Liver (tissue), 9 donors: Measurements from ENCODE around the gene GULP1. TPM values are rescaled to one million over a fixed set of nuclear protein-coding genes. Genes with fewer than 3 reads are reported as not detected.
"Not testable (repeated sequence)": the region's sequence is repeated elsewhere in the genome, so short reads cannot be mapped to it uniquely, and the experiment has no call there.

Experiments used
- DNase-seq: peaks from one replicate; pipeline ENCODE4 v3.0.0-alpha.2; 2017; ENCODE audit warnings: low spot score
- H3K27ac ChIP-seq, 2 donors: one replicate each; pipeline ENCODE4 v1.7.0; 2013; ENCODE audit warnings: inconsistent platforms in 2 of 2, low read length in 2 of 2, control low read depth in 1 of 2, low read depth in 1 of 2, mild to moderate bottlenecking in 1 of 2
- H3K27me3 ChIP-seq, 4 donors: one replicate each; pipeline versions ENCODE4 v1.6.1 to v1.7.0; 2013; ENCODE audit warnings: low read length in 3 of 4, inconsistent platforms in 1 of 4, mild to moderate bottlenecking in 1 of 4, moderate library complexity in 1 of 4; ENCODE audit not compliant: control insufficient read depth in 4 of 4, insufficient read depth in 4 of 4
- H3K36me3 ChIP-seq, 4 donors: one replicate each; pipeline versions ENCODE4 v1.6.1 to v1.7.0; 2013; ENCODE audit warnings: low read length in 3 of 4, mild to moderate bottlenecking in 3 of 4, low read depth in 1 of 4, moderate library complexity in 1 of 4; ENCODE audit not compliant: control insufficient read depth in 4 of 4, insufficient read depth in 3 of 4
- H3K4me1 ChIP-seq, 4 donors: one replicate each; pipeline versions ENCODE4 v1.6.1 to v1.7.0; 2013; ENCODE audit warnings: low read length in 3 of 4, mild to moderate bottlenecking in 3 of 4, moderate library complexity in 1 of 4; ENCODE audit not compliant: control insufficient read depth in 4 of 4, insufficient read depth in 4 of 4
- H3K4me3 ChIP-seq, 3 donors: one replicate each; pipeline versions ENCODE4 v1.6.1 to v1.7.0; 2013; ENCODE audit warnings: low read length in 3 of 3, control low read depth in 1 of 3, low read depth in 1 of 3, mild to moderate bottlenecking in 1 of 3
- H3K9ac ChIP-seq, 2 donors: one replicate each; pipeline ENCODE4 v1.7.0; 2013; ENCODE audit warnings: low read length in 2 of 2, mild to moderate bottlenecking in 2 of 2, moderate library complexity in 2 of 2, control low read depth in 1 of 2, low read depth in 1 of 2
- H3K9me3 ChIP-seq, 4 donors: one replicate each; pipeline versions ENCODE4 v1.6.1 to v1.7.0; 2013; ENCODE audit warnings: low read length in 3 of 4; ENCODE audit not compliant: control insufficient read depth in 4 of 4
- EGR1 ChIP-seq, 2 donors: IDR thresholded peaks; 2 replicates each; pipeline ENCODE4 v1.6.1; 2016 to 2018; ENCODE audit warnings: antibody characterized with exemption in 2 of 2, low read depth in 2 of 2
- FOXA1 ChIP-seq: IDR thresholded peaks from 2 replicates; pipeline ENCODE4 v1.6.1; 2016; ENCODE audit warnings: antibody characterized with exemption
- FOXA2 ChIP-seq: IDR thresholded peaks from 2 replicates; pipeline ENCODE4 v1.6.1; 2016; ENCODE audit warnings: antibody characterized with exemption
- GABPA ChIP-seq, 2 donors: IDR thresholded peaks in 1 of 2; conservative IDR thresholded peaks in 1 of 2; 2 replicates each; pipeline ENCODE4 v1.6.1; 2016; ENCODE audit warnings: antibody characterized with exemption in 2 of 2, mild to moderate bottlenecking in 1 of 2, moderate library complexity in 1 of 2
- MAX ChIP-seq: IDR thresholded peaks from 2 replicates; pipeline ENCODE4 v1.6.1; 2016; ENCODE audit warnings: antibody characterized with exemption
- REST ChIP-seq: IDR thresholded peaks from 2 replicates; pipeline ENCODE4 v1.6.1; 2016; ENCODE audit warnings: antibody characterized with exemption, mild to moderate bottlenecking
- RXRA ChIP-seq, 2 donors: IDR thresholded peaks; 2 replicates each; pipeline ENCODE4 v1.6.1; 2017 to 2018; ENCODE audit warnings: antibody characterized with exemption in 2 of 2, mild to moderate bottlenecking in 1 of 2
- SP1 ChIP-seq: IDR thresholded peaks from 2 replicates; pipeline ENCODE4 v1.6.1; 2018; ENCODE audit warnings: antibody characterized with exemption, mild to moderate bottlenecking
- TAF1 ChIP-seq: conservative IDR thresholded peaks from 2 replicates; pipeline ENCODE4 v1.6.1; 2016; ENCODE audit warnings: antibody characterized with exemption, mild to moderate bottlenecking
- YY1 ChIP-seq: IDR thresholded peaks from 2 replicates; pipeline ENCODE4 v1.6.1; 2016; ENCODE audit warnings: antibody characterized with exemption, mild to moderate bottlenecking
- ZBTB33 ChIP-seq: IDR thresholded peaks from 2 replicates; pipeline ENCODE4 v1.6.1; 2016; ENCODE audit warnings: antibody characterized with exemption
- WGBS: extraction: QIAGEN DNeasy Blood & Tissue Kit; methylation state at CpG from one replicate; pipeline ENCODE4 v1.1.7; 2013; 5-methylcytosine and 5-hydroxymethylcytosine counted together
- polyA plus RNA-seq, 2 donors: library from polyadenylated mRNA; stranded (reverse) in 1 of 2; unstranded in 1 of 2; fragments of 200-250 nt in 1 of 2; fragments of >200 nt in 1 of 2; fragmentation: Nextera tagmentation in 1 of 2; extraction: Ambion mirVana in 1 of 2; gene quantifications; one replicate each; pipeline versions ENCODE4 v1.2.1 to v1.2.3, GENCODE V29; 2013 to 2015
- total RNA-seq, 2 donors: library from RNA; depleted of rRNA; stranded (reverse); fragments of >200 nt; gene quantifications; one replicate each; pipeline ENCODE4 v1.2.3, GENCODE V29; 2014
- TF ChIP-seq, protein P1 (sequence below): IDR thresholded peaks from 2 replicates; pipeline ENCODE4 v1.6.1; 2016; ENCODE audit warnings: antibody characterized with exemption
- TF ChIP-seq, protein P2 (sequence below): fragments of 150-350 bp; IDR thresholded peaks from 2 replicates; pipeline ENCODE4 v1.5.1; 2017; ENCODE audit warnings: improper control_type of control experiment, low read depth, low read length; ENCODE audit not compliant: missing input control
- donor health status: healthy.
- donor health status: healthy.
- donor health status: healthy.
- donor health status: healthy.
- donor health status: healthy.

Gene GULP1
- total and polyA plus RNA-seq, 4 donors = 0.53 to 6.9 (median 0.89) TPM

GRCh38 chr2:188557081-188557480 is 265.4 kb downstream of the GULP1 start:
- H3K4me3 ChIP-seq = no peak overlapping the region
- 95% methylated on average over 1 of the region's 1 CpG for WGBS
- H3K27ac ChIP-seq = no peak overlapping the region
- H3K4me1 ChIP-seq = no peaks in the 10 kb centered on the region
- no peak for DNase-seq
- H3K27me3 ChIP-seq = no peaks in the 10 kb centered on the region
- H3K36me3 ChIP-seq = no peaks in the 10 kb centered on the region
- TF ChIP-seq EGR1 (IDR thresholded peaks at IDR 0.05; ENCODE audit: low read depth in 2 of 2) (no peak), FOXA1 (no peak), RXRA (IDR thresholded peaks at IDR 0.05) (no peak), ZBTB33 (no peak), MAX (no peak)
- TF ChIP-seq, protein P1, sequence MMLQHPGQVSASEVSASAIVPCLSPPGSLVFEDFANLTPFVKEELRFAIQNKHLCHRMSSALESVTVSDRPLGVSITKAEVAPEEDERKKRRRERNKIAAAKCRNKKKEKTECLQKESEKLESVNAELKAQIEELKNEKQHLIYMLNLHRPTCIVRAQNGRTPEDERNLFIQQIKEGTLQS = no peak
- peaks cover 0 to 5% (median 2%) of the 10 kb centered on the region in 4 donors for H3K9me3 ChIP-seq
- H3K9ac ChIP-seq = no peak overlapping the region

DNA sequence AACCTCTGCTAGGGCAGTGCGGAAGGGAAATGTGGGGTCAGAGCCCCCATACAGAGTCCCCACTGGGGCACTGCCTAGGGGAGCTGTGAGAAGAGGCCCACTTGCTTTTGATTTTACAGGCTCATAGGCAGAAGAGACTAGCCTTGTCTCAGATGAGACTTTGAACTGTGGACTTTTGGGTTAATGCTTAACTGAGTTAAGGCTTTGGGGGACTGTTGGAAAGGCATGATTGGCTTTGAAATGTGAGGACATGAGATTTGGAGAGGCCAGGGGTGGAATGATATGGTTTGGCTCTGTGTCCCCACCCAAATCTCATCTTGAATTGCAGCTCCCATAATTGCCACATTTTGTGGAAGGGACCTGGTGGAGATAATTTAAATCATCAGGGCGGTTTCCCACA is 267.8 kb downstream of the GULP1 start:
- H3K27ac ChIP-seq, H3K27me3 ChIP-seq, H3K9me3 ChIP-seq, H3K36me3 ChIP-seq, H3K9ac ChIP-seq, H3K4me1 ChIP-seq, DNase-seq, H3K4me3 ChIP-seq: not testable (repeated sequence)
- WGBS = 98% methylated on average over 2 of the region's 2 CpGs

- Histone ChIP-seq H3K4me3 (no peak overlapping the region), H3K9me3 (peaks cover 0 to 5% (median 2%) of the 10 kb centered on the region in 4 donors), H3K4me1 (no peaks in the 10 kb centered on the region), H3K27ac (no peak overlapping the region), H3K36me3 (no peaks in the 10 kb centered on the region), H3K9ac (no peak overlapping the region), H3K27me3 (no peaks in the 10 kb centered on the region)
- WGBS = 94% methylated on average over 4 of the region's 4 CpGs
- no peak for TF ChIP-seq EGR1 (IDR thresholded peaks at IDR 0.05; ENCODE audit: low read depth in 2 of 2)
- no peak for TF ChIP-seq SP1
- no peak for TF ChIP-seq FOXA2
- no peak for DNase-seq
Measured at GRCh38 chr2:188561473-188561979, 269.9 kb downstream of the GULP1 start.

- H3K4me1 ChIP-seq = no peaks in the 10 kb centered on the region
- H3K27me3 ChIP-seq = no peaks in the 10 kb centered on the region
- no peak overlapping the region for H3K4me3 ChIP-seq
- no peaks in the 10 kb centered on the region for H3K36me3 ChIP-seq
- H3K9ac ChIP-seq = no peak overlapping the region
- DNase-seq = no peak
- no peaks in the 10 kb centered on the region for H3K9me3 ChIP-seq
- H3K27ac ChIP-seq = no peak overlapping the region
- WGBS = 92% methylated on average over 4 of the region's 4 CpGs
- TF ChIP-seq TAF1 (no peak), FOXA1 (no peak), REST (no peak), GABPA (IDR thresholded peaks at IDR 0.05 in 1 of 2, conservative IDR thresholded peaks at IDR 0.05 in 1 of 2) (no peak), YY1 (no peak)
- TF ChIP-seq, protein P2, sequence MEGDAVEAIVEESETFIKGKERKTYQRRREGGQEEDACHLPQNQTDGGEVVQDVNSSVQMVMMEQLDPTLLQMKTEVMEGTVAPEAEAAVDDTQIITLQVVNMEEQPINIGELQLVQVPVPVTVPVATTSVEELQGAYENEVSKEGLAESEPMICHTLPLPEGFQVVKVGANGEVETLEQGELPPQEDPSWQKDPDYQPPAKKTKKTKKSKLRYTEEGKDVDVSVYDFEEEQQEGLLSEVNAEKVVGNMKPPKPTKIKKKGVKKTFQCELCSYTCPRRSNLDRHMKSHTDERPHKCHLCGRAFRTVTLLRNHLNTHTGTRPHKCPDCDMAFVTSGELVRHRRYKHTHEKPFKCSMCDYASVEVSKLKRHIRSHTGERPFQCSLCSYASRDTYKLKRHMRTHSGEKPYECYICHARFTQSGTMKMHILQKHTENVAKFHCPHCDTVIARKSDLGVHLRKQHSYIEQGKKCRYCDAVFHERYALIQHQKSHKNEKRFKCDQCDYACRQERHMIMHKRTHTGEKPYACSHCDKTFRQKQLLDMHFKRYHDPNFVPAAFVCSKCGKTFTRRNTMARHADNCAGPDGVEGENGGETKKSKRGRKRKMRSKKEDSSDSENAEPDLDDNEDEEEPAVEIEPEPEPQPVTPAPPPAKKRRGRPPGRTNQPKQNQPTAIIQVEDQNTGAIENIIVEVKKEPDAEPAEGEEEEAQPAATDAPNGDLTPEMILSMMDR = no peak
Measured at GRCh38 chr2:188569431-188570165, 277.9 kb downstream of the GULP1 start.
